Liver (tissue), 9 donors: ENCODE data around the gene OLA1. TPM values are rescaled to one million over a fixed set of nuclear protein-coding genes. Genes with fewer than 3 reads are reported as not detected.

Experiments
- DNase-seq: peaks from one replicate; pipeline ENCODE4 v3.0.0-alpha.2; 2017; ENCODE audit warnings: low spot score
- H3K27ac ChIP-seq, 2 donors: one replicate each; pipeline ENCODE4 v1.7.0; 2013; ENCODE audit warnings: inconsistent platforms in 2 of 2, low read length in 2 of 2, control low read depth in 1 of 2, low read depth in 1 of 2, mild to moderate bottlenecking in 1 of 2
- H3K27me3 ChIP-seq, 4 donors: one replicate each; pipeline versions ENCODE4 v1.6.1 to v1.7.0; 2013; ENCODE audit warnings: low read length in 3 of 4, inconsistent platforms in 1 of 4, mild to moderate bottlenecking in 1 of 4, moderate library complexity in 1 of 4; ENCODE audit not compliant: control insufficient read depth in 4 of 4, insufficient read depth in 4 of 4
- H3K36me3 ChIP-seq, 4 donors: one replicate each; pipeline versions ENCODE4 v1.6.1 to v1.7.0; 2013; ENCODE audit warnings: low read length in 3 of 4, mild to moderate bottlenecking in 3 of 4, low read depth in 1 of 4, moderate library complexity in 1 of 4; ENCODE audit not compliant: control insufficient read depth in 4 of 4, insufficient read depth in 3 of 4
- H3K4me1 ChIP-seq, 4 donors: one replicate each; pipeline versions ENCODE4 v1.6.1 to v1.7.0; 2013; ENCODE audit warnings: low read length in 3 of 4, mild to moderate bottlenecking in 3 of 4, moderate library complexity in 1 of 4; ENCODE audit not compliant: control insufficient read depth in 4 of 4, insufficient read depth in 4 of 4
- H3K4me3 ChIP-seq, 3 donors: one replicate each; pipeline versions ENCODE4 v1.6.1 to v1.7.0; 2013; ENCODE audit warnings: low read length in 3 of 3, control low read depth in 1 of 3, low read depth in 1 of 3, mild to moderate bottlenecking in 1 of 3
- H3K9ac ChIP-seq, 2 donors: one replicate each; pipeline ENCODE4 v1.7.0; 2013; ENCODE audit warnings: low read length in 2 of 2, mild to moderate bottlenecking in 2 of 2, moderate library complexity in 2 of 2, control low read depth in 1 of 2, low read depth in 1 of 2
- H3K9me3 ChIP-seq, 4 donors: one replicate each; pipeline versions ENCODE4 v1.6.1 to v1.7.0; 2013; ENCODE audit warnings: low read length in 3 of 4; ENCODE audit not compliant: control insufficient read depth in 4 of 4
- CTCF ChIP-seq: fragments of 150-350 bp; IDR thresholded peaks from 2 replicates; pipeline ENCODE4 v1.5.1; 2017; ENCODE audit warnings: improper control_type of control experiment, low read depth, low read length; ENCODE audit not compliant: missing input control
- EGR1 ChIP-seq, 2 donors: IDR thresholded peaks; 2 replicates each; pipeline ENCODE4 v1.6.1; 2016 to 2018; ENCODE audit warnings: antibody characterized with exemption in 2 of 2, low read depth in 2 of 2
- FOXA1 ChIP-seq: IDR thresholded peaks from 2 replicates; pipeline ENCODE4 v1.6.1; 2016; ENCODE audit warnings: antibody characterized with exemption
- FOXA2 ChIP-seq: IDR thresholded peaks from 2 replicates; pipeline ENCODE4 v1.6.1; 2016; ENCODE audit warnings: antibody characterized with exemption
- GABPA ChIP-seq, 2 donors: IDR thresholded peaks in 1 of 2; conservative IDR thresholded peaks in 1 of 2; 2 replicates each; pipeline ENCODE4 v1.6.1; 2016; ENCODE audit warnings: antibody characterized with exemption in 2 of 2, mild to moderate bottlenecking in 1 of 2, moderate library complexity in 1 of 2
- HNF4G ChIP-seq: IDR thresholded peaks from 2 replicates; pipeline ENCODE4 v1.6.1; 2016; ENCODE audit warnings: antibody characterized with exemption
- JUND ChIP-seq, 2 donors: IDR thresholded peaks; 2 replicates each; pipeline ENCODE4 v1.6.1; 2016; ENCODE audit warnings: antibody characterized with exemption in 2 of 2
- NR2F2 ChIP-seq: IDR thresholded peaks from 2 replicates; pipeline ENCODE4 v1.6.1; 2016; ENCODE audit warnings: antibody characterized with exemption
- RAD21 ChIP-seq, 2 donors: IDR thresholded peaks; 2 replicates each; pipeline ENCODE4 v1.6.1; 2016; ENCODE audit warnings: antibody characterized with exemption in 2 of 2, mild to moderate bottlenecking in 2 of 2
- REST ChIP-seq: IDR thresholded peaks from 2 replicates; pipeline ENCODE4 v1.6.1; 2016; ENCODE audit warnings: antibody characterized with exemption, mild to moderate bottlenecking
- RXRA ChIP-seq, 2 donors: IDR thresholded peaks; 2 replicates each; pipeline ENCODE4 v1.6.1; 2017 to 2018; ENCODE audit warnings: antibody characterized with exemption in 2 of 2, mild to moderate bottlenecking in 1 of 2
- SP1 ChIP-seq: IDR thresholded peaks from 2 replicates; pipeline ENCODE4 v1.6.1; 2018; ENCODE audit warnings: antibody characterized with exemption, mild to moderate bottlenecking
- TAF1 ChIP-seq: conservative IDR thresholded peaks from 2 replicates; pipeline ENCODE4 v1.6.1; 2016; ENCODE audit warnings: antibody characterized with exemption, mild to moderate bottlenecking
- YY1 ChIP-seq: IDR thresholded peaks from 2 replicates; pipeline ENCODE4 v1.6.1; 2016; ENCODE audit warnings: antibody characterized with exemption, mild to moderate bottlenecking
- ZBTB33 ChIP-seq: IDR thresholded peaks from 2 replicates; pipeline ENCODE4 v1.6.1; 2016; ENCODE audit warnings: antibody characterized with exemption
- WGBS: extraction: QIAGEN DNeasy Blood & Tissue Kit; methylation state at CpG from one replicate; pipeline ENCODE4 v1.1.7; 2013; 5-methylcytosine and 5-hydroxymethylcytosine counted together
- polyA plus RNA-seq, 2 donors: library from polyadenylated mRNA; stranded (reverse) in 1 of 2; unstranded in 1 of 2; fragments of 200-250 nt in 1 of 2; fragments of >200 nt in 1 of 2; fragmentation: Nextera tagmentation in 1 of 2; extraction: Ambion mirVana in 1 of 2; gene quantifications; one replicate each; pipeline versions ENCODE4 v1.2.1 to v1.2.3, GENCODE V29; 2013 to 2015
- total RNA-seq, 2 donors: library from RNA; depleted of rRNA; stranded (reverse); fragments of >200 nt; gene quantifications; one replicate each; pipeline ENCODE4 v1.2.3, GENCODE V29; 2014
- donor health status: healthy.
- donor health status: healthy.
- donor health status: healthy.
- donor health status: healthy.
- donor health status: healthy.

Gene OLA1
- total and polyA plus RNA-seq, 4 donors, result 23.4 to 38.1 (median 32.3) TPM

- Histone ChIP-seq H3K4me1 (no peaks in the 10 kb centered on the region), H3K4me3 (no peak overlapping the region), H3K9me3 (no peaks in the 10 kb centered on the region), H3K27me3 (no peaks in the 10 kb centered on the region), H3K36me3 (no peaks in the 10 kb centered on the region), H3K9ac (no peak overlapping the region), H3K27ac (no peak overlapping the region)
- TF ChIP-seq HNF4G (no peak), ZBTB33 (no peak), TAF1 (no peak), RXRA (IDR thresholded peaks at IDR 0.05) (no peak), SP1 (no peak), NR2F2 (no peak), JUND (IDR thresholded peaks at IDR 0.05) (no peak), EGR1 (IDR thresholded peaks at IDR 0.05; ENCODE audit: low read depth in 2 of 2) (no peak), GABPA (IDR thresholded peaks at IDR 0.05 in 1 of 2, conservative IDR thresholded peaks at IDR 0.05 in 1 of 2) (no peak), FOXA1 (no peak)
- 74% methylated on average over 4 of the region's 4 CpGs for WGBS
- DNase-seq, result no peak
Observed at GRCh38 chr2:174208026-174208425, 40.3 kb downstream of the OLA1 start.

GRCh38 chr2:174205562-174205961, 42.8 kb downstream of the OLA1 start:
- Histone ChIP-seq H3K9me3 (no peaks in the 10 kb centered on the region), H3K4me1 (no peaks in the 10 kb centered on the region), H3K36me3 (no peaks in the 10 kb centered on the region), H3K27ac (no peak overlapping the region), H3K9ac (no peak overlapping the region), H3K4me3 (no peak overlapping the region), H3K27me3 (no peaks in the 10 kb centered on the region)
- no peak for DNase-seq
- WGBS, result 94% methylated on average over 2 of the region's 2 CpGs
- no peak for TF ChIP-seq EGR1 (IDR thresholded peaks at IDR 0.05; ENCODE audit: low read depth in 2 of 2)
- TF ChIP-seq ZBTB33, result no peak
- no peak for TF ChIP-seq NR2F2
- no peak for TF ChIP-seq CTCF
- no peak for TF ChIP-seq FOXA2
- no peak for TF ChIP-seq YY1
- no peak for TF ChIP-seq JUND (IDR thresholded peaks at IDR 0.05)
- no peak for TF ChIP-seq SP1
- no peak for TF ChIP-seq RAD21 (IDR thresholded peaks at IDR 0.05)

GRCh38 chr2:174202188-174202587, 46.1 kb downstream of the OLA1 start:
- whole genome bisulfite sequencing, result 98% methylated on average over 4 of the region's 4 CpGs
- no peaks in the 10 kb centered on the region for H3K4me1 ChIP-seq
- no peak overlapping the region for H3K27ac ChIP-seq
- no peaks in the 10 kb centered on the region for H3K27me3 ChIP-seq
- no peak overlapping the region for H3K9ac ChIP-seq
- H3K9me3 ChIP-seq, result no peaks in the 10 kb centered on the region
- H3K36me3 ChIP-seq, result no peaks in the 10 kb centered on the region
- no peak for TF ChIP-seq EGR1 (IDR thresholded peaks at IDR 0.05; ENCODE audit: low read depth in 2 of 2)
- TF ChIP-seq REST, result no peak
- TF ChIP-seq TAF1, result no peak
- no peak for TF ChIP-seq GABPA (IDR thresholded peaks at IDR 0.05 in 1 of 2, conservative IDR thresholded peaks at IDR 0.05 in 1 of 2)
- TF ChIP-seq SP1, result no peak
- TF ChIP-seq JUND (IDR thresholded peaks at IDR 0.05), result no peak
- TF ChIP-seq FOXA1, result no peak
- DNase-seq, result no peak
- H3K4me3 ChIP-seq, result no peak overlapping the region
